ENCODE results near the gene CBLB. TPM values are rescaled to one million over a fixed set of nuclear protein-coding genes. Genes with fewer than 3 reads are reported as not detected.
"Not testable (repeated sequence)": the region's sequence is repeated elsewhere in the genome, so short reads cannot be mapped to it uniquely, and the experiment has no call there.

CBLB gene
- total RNA-seq, 1 experiment from 2014 or later: 5.0 TPM

DNA sequence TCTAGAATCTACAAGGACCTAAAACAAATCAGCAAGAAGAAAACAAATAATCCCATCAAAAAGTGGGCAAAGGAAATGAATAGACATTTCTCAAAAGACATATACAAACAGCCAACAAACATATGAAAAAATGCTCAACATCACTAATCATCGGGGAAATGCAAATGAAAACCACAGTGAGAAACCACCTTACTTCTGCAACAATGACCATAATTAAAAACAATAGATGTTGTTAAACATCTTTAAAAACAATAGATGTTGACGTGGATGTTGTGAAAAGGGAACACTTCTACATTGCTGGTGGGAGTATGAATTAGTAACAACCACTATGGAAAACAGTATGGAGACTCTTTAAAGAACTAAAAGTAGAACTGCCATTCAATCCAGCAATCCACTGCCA lies 96.2 kb downstream of the CBLB start:
- no peak overlapping the region for H3K27ac ChIP-seq
- H3K27me3 ChIP-seq (replicated peaks): no peaks in the 10 kb centered on the region; the same call in 1 of the 2 replicates
- DNase-seq (ENCODE audit: low read depth in 1 of 2, low spot score in 2 of 2): no peak
- no peaks in the 10 kb centered on the region for H3K9me3 ChIP-seq (replicated peaks)
- no peak overlapping the region for H3K4me3 ChIP-seq
- no peaks in the 10 kb centered on the region for H3K36me3 ChIP-seq
- H3K4me1 ChIP-seq (replicated peaks): no peaks in the 10 kb centered on the region

DNA sequence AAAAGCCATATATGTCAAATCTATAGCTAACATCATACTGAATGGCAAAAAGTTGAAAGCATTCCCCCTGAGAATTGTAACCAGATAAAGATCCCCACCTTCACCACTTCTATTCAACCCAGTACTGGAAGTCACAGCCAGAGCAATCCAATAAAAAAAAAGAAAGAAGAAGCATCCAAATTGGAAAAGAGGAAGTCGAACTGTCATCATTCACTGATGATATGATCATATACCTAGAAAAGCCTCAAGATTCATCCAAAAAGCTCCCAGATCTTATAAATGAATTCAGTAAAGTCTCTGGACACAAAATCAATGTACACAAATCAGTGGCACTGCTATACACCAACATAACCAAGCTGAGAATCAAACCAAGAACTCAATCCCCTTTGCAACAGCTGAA lies 97.4 kb downstream of the CBLB start:
- Histone ChIP-seq H3K36me3 (no peaks in the 10 kb centered on the region), H3K4me1 (replicated peaks) (no peaks in the 10 kb centered on the region), H3K4me3 (no peak overlapping the region), H3K27ac (no peak overlapping the region), H3K27me3 (replicated peaks) (no peaks in the 10 kb centered on the region; the same call in 1 of the 2 replicates), H3K9me3 (replicated peaks) (no peaks in the 10 kb centered on the region)
- no peak for DNase-seq (ENCODE audit: low read depth in 1 of 2, low spot score in 2 of 2)

DNA sequence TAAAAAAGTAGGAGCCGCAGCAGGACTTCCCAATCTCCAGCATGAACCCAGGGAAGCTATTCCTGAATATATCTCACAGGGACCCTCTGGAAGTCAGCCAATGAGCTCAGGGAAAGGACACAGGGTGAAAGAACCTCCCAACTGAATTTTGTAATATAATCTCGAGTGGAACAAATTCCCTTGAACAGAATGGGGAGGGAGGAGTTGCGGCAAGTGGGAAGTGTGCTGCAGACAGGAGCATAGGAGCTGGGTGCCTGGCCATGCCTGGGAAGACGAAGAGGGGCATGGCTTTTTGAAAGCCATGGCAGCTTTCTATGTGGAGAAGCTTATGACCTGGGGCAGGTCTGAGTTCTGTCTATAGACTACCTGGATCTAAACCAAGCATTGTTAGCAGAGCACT lies 98.4 kb downstream of the CBLB start:
- DNase-seq (ENCODE audit: low read depth in 1 of 2, low spot score in 2 of 2): no peak
- Histone ChIP-seq H3K27ac (no peak overlapping the region), H3K4me3 (no peak overlapping the region), H3K27me3 (replicated peaks) (no peaks in the 10 kb centered on the region; the same call in 1 of the 2 replicates), H3K4me1 (replicated peaks) (no peaks in the 10 kb centered on the region), H3K9me3 (replicated peaks) (no peaks in the 10 kb centered on the region), H3K36me3 (no peaks in the 10 kb centered on the region)

DNA sequence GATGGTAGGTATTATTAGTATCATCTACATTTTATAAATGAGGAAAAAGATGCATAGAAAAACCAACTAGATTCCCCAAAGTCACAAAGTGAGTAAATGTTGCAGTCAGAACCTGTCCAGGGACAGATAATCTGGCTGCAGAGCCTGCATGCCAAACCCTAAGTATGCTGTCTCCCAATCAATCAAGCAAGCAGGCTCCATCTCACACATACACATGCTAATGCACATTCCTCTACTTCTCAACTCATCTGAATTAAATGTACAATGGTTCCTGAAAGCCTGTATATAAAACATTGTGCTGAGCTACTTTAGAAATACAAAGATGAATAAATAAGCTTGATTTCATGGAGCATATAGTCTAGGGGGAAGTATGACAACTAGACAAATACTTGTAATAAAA lies 101.0 kb downstream of the CBLB start:
- Histone ChIP-seq H3K36me3 (no peaks in the 10 kb centered on the region), H3K9me3 (replicated peaks) (no peaks in the 10 kb centered on the region), H3K27me3 (replicated peaks) (no peaks in the 10 kb centered on the region; the same call in 1 of the 2 replicates), H3K27ac (no peak overlapping the region), H3K4me1 (replicated peaks) (no peaks in the 10 kb centered on the region), H3K4me3 (no peak overlapping the region)
- no peak for DNase-seq (ENCODE audit: low read depth in 1 of 2, low spot score in 2 of 2)

DNA sequence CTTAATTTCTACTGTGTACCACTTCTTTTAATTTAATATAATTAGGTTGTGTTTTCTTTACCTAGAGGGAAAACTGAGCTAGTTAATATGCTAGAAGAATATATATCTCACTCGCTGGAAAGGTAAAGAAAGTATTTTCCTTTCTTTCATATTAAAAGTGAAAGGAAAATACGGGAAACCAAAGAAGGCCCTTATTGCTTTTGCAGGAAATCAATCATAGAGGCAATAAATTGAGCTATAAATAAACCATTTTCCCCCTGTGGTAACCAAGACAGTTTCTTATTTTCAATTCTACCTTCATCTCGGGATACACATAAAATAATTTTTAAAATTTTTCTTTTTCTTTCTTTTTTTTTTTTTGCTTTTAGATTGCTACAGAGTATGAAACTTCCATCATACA lies 101.6 kb downstream of the CBLB start:
- Histone ChIP-seq H3K27ac (no peak overlapping the region), H3K27me3 (replicated peaks) (no peaks in the 10 kb centered on the region), H3K4me1 (replicated peaks) (no peaks in the 10 kb centered on the region), H3K9me3 (replicated peaks) (no peaks in the 10 kb centered on the region), H3K36me3 (no peaks in the 10 kb centered on the region), H3K4me3 (no peak overlapping the region)
- no peak for DNase-seq (ENCODE audit: low read depth in 1 of 2, low spot score in 2 of 2)

DNA sequence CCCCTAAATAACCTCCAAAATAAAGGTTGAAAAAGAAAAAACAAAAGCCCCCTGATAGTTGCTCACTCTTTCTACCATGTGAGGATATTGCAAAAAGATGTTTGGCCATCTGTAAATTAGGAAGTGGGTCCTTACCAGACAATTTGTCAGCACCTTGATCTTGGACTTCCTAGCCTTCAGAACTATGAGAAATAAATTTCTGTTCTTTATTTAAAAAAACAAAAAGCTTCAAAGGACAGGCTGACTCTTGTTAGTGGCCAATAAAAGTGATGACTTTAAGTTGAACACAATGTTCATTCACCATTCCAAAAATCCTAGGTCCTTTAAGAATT lies 103.5 kb downstream of the CBLB start:
- Histone ChIP-seq H3K36me3 (no peaks in the 10 kb centered on the region), H3K27me3 (replicated peaks) (no peaks in the 10 kb centered on the region), H3K27ac (no peak overlapping the region), H3K9me3 (replicated peaks) (no peaks in the 10 kb centered on the region), H3K4me3 (no peak overlapping the region), H3K4me1 (replicated peaks) (no peaks in the 10 kb centered on the region)
- no peak for DNase-seq (ENCODE audit: low read depth in 1 of 2, low spot score in 2 of 2)

DNA sequence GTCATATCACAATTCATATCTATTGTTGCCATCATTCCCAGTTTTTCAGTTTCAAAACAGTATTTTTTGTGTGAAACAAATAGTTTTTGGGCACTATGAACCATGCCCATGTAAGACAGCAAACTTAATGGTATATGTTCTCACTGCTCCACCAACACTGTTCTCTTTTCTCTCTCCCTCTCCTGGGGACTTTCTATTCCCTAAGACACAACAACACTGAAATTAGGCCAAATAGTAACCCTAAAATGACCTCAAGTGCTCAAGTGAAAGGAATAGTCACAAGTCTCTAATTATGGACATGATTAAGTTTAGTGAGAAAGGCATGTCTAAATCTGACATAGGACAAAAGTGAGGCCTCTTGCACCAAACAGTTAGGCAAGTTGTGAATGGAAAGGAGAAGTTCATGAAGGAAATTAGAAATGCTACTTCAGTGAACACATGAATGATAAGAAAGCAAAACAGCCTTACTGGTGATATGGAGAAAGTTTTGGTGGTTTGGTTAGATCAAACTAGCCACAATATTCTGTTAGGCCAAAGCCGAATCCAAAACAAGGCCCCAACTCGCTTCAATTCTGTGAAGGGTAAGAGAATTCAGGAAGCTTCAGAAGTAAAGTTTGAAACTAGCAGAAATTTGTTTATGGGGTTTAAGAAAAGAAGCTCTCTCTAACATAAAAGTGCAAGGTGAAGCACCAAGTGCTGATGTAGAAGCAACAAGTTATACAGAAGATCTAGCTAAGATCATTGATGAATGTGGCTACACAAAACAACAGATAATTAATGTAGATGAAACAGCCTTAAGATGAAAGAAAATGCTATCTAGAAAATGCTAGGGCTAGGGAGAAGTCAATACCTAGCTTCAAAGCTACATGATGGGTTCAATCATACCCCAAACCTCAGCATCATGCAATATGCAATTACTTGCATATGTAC lies 104.2 kb downstream of the CBLB start:
- H3K9me3 ChIP-seq (replicated peaks): no peaks in the 10 kb centered on the region
- no peak for DNase-seq (ENCODE audit: low read depth in 1 of 2, low spot score in 2 of 2)

DNA sequence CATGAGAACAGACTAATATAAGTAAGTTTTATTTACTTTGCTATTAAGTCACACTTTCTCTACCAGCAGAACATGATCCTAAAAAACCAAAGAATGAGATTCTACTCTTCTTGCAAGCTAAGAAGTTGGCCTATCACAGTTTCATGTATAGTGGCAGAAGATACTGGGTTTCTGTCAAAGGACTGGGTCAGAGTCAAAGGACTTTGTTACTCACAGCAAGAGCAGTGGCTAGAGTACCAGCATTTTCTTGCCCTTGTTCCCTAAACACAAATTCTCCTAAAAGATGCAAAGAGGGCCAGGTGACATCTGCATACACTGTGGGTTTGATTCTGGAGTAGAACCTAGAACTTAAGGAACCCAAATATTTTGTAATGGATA lies 105.2 kb downstream of the CBLB start:
- Histone ChIP-seq H3K9me3 (replicated peaks) (no peaks in the 10 kb centered on the region), H3K36me3 (no peaks in the 10 kb centered on the region), H3K4me3 (no peak overlapping the region), H3K4me1 (replicated peaks) (no peaks in the 10 kb centered on the region), H3K27ac (no peak overlapping the region), H3K27me3 (replicated peaks) (no peaks in the 10 kb centered on the region)
- no peak for DNase-seq (ENCODE audit: low read depth in 1 of 2, low spot score in 2 of 2)

More for the DNA sequence above, 104.2 kb downstream of the CBLB start:
- no peak overlapping the region for H3K27ac ChIP-seq
- H3K4me3 ChIP-seq: no peak overlapping the region
- no peaks in the 10 kb centered on the region for H3K27me3 ChIP-seq (replicated peaks)
- H3K36me3 ChIP-seq: no peaks in the 10 kb centered on the region
- no peaks in the 10 kb centered on the region for H3K4me1 ChIP-seq (replicated peaks)

DNA sequence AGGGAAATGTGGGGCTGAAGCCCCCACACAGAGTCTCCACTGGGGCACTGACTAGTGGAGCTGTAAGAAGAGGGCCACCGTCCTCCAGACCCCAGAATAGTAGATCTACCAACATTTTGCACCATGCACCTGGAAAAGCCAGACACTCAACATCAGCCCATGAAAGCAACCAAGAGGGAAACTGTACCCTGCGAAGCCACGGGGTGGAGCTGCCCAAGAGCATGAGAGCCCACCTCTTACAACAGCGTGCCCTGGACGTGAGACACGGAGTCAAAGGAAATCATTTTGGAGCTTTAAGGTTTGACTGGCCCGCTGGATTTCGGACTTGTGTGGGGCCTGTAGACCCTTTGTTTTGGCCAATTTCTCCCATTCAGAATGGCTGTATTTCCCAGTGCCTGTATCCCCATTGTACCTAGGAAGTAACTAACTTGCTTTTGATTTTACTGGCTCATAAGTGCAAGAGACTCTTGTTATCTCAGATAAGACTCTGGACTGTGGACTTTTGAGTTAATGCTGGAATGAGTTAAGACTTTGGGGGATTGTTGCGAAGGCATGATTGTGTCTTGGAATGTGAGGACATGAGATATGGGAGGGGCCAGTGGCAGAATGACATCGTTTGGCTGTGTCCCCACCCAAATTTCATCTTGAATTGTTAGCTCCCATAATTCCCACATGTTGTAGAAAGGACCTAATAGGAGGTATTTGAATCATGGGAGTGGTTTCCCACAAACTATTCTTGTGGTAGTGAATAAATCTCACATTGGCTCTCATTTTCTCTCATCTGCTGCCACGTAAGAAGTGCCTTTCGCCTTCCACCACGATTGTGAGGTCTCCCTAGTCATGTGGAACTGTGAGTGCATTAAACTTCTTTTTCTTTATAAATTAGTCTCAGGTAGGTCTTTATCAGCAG lies 105.8 kb downstream of the CBLB start:
- Histone ChIP-seq H3K4me3 (no peak overlapping the region), H3K27me3 (replicated peaks) (no peaks in the 10 kb centered on the region), H3K4me1 (replicated peaks) (no peaks in the 10 kb centered on the region), H3K27ac (no peak overlapping the region), H3K9me3 (replicated peaks) (no peaks in the 10 kb centered on the region), H3K36me3 (no peaks in the 10 kb centered on the region)
- no peak for DNase-seq (ENCODE audit: low read depth in 1 of 2, low spot score in 2 of 2)

DNA sequence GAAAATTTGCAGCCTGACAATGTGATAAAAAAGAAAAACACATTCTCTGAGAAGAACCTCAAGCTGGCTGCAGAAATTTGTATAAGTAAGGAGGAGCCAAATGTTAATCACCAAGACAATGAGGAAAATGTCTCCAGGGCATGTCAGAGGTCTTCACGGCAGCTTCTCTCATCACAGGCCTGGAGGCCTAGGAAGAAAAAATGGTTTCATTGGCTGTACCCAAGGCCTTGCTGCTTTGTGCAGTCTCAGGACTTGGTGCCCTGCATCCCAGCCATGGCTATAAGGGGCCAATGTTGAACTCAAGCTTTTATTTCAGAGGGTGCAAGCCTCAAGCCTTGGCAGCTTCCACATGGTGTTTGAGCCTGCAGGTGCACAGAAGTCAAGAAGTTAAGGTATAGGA lies 106.6 kb downstream of the CBLB start:
- H3K36me3 ChIP-seq; H3K4me3 ChIP-seq; H3K4me1 ChIP-seq (replicated peaks); H3K27ac ChIP-seq; H3K27me3 ChIP-seq (replicated peaks); H3K9me3 ChIP-seq (replicated peaks); DNase-seq (ENCODE audit: low read depth in 1 of 2, low spot score in 2 of 2): not testable (repeated sequence)

DNA sequence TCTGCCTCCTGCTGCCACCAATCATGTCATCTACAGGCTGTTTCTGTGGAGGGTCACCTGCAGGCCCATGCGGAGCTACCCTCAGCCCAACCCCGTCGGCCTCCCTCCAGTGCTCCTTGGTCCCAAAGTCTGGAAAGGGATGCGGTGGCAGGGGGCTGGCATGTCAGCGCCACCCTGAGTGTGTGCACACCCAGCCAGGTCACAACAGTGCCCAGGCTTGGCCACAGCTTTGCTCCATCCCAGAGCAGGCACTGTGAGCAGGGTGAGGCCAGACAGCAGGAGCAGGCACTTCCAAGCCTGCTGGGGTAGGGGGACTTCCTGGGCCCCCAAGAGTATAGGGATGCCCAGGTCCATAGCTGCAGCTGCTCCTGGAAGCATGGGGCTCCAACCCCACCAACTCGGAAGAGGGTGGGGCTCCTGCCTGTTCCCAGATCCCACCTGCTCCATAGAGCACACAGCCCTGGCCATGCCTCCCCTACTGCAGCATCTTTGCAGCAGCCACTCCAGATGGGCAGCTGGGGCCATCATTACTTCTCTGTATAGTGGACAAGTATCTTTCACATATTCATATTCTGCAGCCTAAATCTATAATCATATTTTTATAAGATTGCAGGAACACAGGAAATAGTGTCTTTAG lies 109.3 kb downstream of the CBLB start:
- no peak for DNase-seq (ENCODE audit: low read depth in 1 of 2, low spot score in 2 of 2)
- Histone ChIP-seq H3K4me3 (no peak overlapping the region), H3K4me1 (replicated peaks) (no peaks in the 10 kb centered on the region), H3K27me3 (replicated peaks) (no peaks in the 10 kb centered on the region), H3K36me3 (no peaks in the 10 kb centered on the region), H3K9me3 (replicated peaks) (no peaks in the 10 kb centered on the region), H3K27ac (no peak overlapping the region)

DNA sequence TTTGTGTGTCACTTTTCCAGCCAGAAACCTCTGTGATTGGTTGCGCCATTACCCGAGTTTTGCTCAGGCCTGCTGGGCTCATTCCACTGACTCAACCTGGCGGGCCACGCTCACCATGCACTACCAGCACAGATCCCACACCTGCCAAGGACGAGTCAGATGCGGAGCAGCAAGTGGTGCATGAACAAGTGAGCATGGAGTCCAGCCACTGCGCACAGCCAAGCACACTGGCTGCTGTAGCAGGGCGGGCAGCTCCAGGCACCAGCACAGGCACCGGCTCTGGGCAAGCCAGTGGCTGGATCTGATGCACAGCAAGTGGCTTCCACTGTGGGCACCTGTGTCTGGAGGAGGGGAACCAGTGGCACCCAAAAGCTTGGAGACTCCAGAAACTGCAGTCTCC lies 110.4 kb downstream of the CBLB start:
- Histone ChIP-seq H3K9me3 (replicated peaks) (no peaks in the 10 kb centered on the region), H3K4me3 (no peak overlapping the region), H3K27ac (no peak overlapping the region), H3K36me3 (no peaks in the 10 kb centered on the region), H3K27me3 (replicated peaks) (no peaks in the 10 kb centered on the region), H3K4me1 (replicated peaks) (no peaks in the 10 kb centered on the region)
- no peak for DNase-seq (ENCODE audit: low read depth in 1 of 2, low spot score in 2 of 2)

DNA sequence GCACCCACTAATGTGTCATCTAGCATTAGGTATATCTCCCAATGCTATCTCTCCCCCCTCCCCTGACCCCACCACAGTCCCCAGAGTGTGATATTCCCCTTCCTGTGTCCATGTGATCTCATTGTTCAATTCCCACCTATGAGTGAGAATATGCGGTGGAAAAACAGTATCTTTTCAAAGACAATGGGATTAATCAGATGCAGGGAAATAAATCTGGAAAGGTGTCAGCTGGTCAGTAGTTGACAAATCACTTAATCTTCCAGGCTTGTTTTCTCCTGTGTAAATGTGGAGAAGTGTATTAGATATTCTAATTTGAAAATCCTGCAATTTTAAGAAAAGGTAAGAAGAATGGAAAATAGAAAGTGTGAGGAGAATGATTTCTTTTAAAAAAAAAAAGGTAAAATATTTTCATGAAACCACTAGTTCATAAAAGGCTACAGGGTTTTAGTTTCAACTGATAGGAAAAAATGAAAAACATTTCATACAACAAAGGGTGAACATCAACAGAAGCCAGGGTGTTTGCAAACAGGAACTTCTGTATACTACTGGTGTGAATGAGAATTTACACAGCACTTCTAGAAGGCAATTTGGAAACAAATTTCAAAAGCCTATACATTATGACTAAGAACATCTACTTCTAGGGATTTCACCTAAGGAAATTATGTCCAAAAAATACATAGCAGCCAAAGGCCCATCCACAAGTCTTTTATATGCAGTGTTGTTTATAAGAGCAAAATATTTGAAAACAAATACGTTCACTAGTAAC lies 113.5 kb downstream of the CBLB start:
- DNase-seq (ENCODE audit: low read depth in 1 of 2, low spot score in 2 of 2): no peak
- Histone ChIP-seq H3K27me3 (replicated peaks) (no peaks in the 10 kb centered on the region), H3K36me3 (no peaks in the 10 kb centered on the region), H3K27ac (no peak overlapping the region), H3K4me1 (replicated peaks) (no peaks in the 10 kb centered on the region), H3K4me3 (no peak overlapping the region), H3K9me3 (replicated peaks) (no peaks in the 10 kb centered on the region)
